Ishikawa (cell line): ENCODE results near the gene ERGIC1.

Source experiments
- CEBPB ChIP-seq: IDR thresholded peaks from 2 replicates; pipeline ENCODE4 v1.6.1; 2012
- CREB1 ChIP-seq: IDR thresholded peaks from 2 replicates; pipeline ENCODE4 v1.6.1; 2012; ENCODE audit warnings: low read depth
- EGR1 ChIP-seq: IDR thresholded peaks from 2 replicates; pipeline ENCODE4 v1.6.1; 2012
- EP300 ChIP-seq: IDR thresholded peaks from 2 replicates; pipeline ENCODE4 v1.6.1; 2012; ENCODE audit warnings: borderline replicate concordance
- FOXM1 ChIP-seq: IDR thresholded peaks from 2 replicates; pipeline ENCODE4 v1.6.1; 2012; ENCODE audit warnings: low read depth, borderline replicate concordance
- MAX ChIP-seq: IDR thresholded peaks from 2 replicates; pipeline ENCODE4 v1.6.1; 2012
- NFIC ChIP-seq: IDR thresholded peaks from 2 replicates; pipeline ENCODE4 v1.6.1; 2012
- RAD21 ChIP-seq: IDR thresholded peaks from 2 replicates; pipeline ENCODE4 v1.6.1; 2012; ENCODE audit warnings: low read depth
- TAF1 ChIP-seq: IDR thresholded peaks from 2 replicates; pipeline ENCODE4 v1.6.1; 2012; ENCODE audit warnings: low read depth, mild to moderate bottlenecking
- TCF12 ChIP-seq: IDR thresholded peaks from 2 replicates; pipeline ENCODE4 v1.6.1; 2012; ENCODE audit warnings: low read depth
- TEAD4 ChIP-seq: IDR thresholded peaks from 2 replicates; pipeline ENCODE4 v1.6.1; 2012
- USF1 ChIP-seq: IDR thresholded peaks from 2 replicates; pipeline ENCODE4 v1.6.1; 2012
- YY1 ChIP-seq: IDR thresholded peaks from 2 replicates; pipeline ENCODE4 v1.6.1; 2012; ENCODE audit warnings: low read depth
- ZBTB7A ChIP-seq: IDR thresholded peaks from 2 replicates; pipeline ENCODE4 v1.6.1; 2012; ENCODE audit warnings: low read depth
- TF ChIP-seq, protein P1 (sequence below): IDR thresholded peaks from 2 replicates; pipeline ENCODE4 v1.6.1; 2012; ENCODE audit warnings: low read depth, mild to moderate bottlenecking

The ERGIC1 gene

DNA sequence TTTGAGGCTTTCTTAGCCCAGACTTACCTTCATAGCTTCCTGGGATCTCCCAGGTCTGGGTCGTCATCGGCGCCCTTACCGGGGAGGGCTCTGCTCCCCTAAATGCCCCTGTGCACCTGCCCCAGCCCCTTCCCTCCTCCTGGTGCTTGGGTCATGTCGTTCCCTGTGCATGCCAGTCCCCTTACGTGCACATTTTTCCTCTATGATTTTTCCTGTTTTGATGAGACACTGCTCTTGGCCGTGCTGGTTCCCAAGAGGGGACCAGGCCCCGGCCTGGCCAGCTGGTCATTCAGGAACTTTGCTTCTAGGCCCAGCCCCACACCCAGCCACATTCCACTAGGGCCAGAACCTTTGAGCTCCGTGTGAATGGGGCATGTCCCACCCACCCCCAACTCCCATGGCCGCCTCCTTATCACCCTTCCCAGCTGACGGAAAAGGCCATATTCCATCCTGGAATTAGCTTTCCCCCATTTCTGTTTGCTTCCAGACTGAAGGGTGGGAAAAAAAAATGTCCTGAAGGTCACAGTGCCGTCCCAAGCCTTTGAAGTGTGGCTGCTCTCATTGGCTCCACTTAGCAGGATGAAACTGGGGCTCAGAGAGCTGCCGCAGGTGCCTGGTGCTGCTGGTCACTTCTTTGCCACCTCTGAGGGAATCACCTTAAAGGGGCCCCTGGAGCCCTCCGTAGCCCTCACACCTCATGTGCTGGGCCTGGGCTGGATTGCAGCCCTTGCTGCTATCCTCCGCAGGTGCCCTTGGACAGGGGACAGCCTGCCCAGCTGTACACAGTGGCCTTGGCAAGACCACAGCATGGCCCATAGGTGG, 25.1 kb downstream of the ERGIC1 start:
- TF ChIP-seq CEBPB (no peak), FOXM1 (no peak), TCF12 (no peak), TEAD4 (no peak), CREB1 (no peak), RAD21 (no peak), EP300 (no peak), YY1 (no peak)
- TF ChIP-seq, protein P1, sequence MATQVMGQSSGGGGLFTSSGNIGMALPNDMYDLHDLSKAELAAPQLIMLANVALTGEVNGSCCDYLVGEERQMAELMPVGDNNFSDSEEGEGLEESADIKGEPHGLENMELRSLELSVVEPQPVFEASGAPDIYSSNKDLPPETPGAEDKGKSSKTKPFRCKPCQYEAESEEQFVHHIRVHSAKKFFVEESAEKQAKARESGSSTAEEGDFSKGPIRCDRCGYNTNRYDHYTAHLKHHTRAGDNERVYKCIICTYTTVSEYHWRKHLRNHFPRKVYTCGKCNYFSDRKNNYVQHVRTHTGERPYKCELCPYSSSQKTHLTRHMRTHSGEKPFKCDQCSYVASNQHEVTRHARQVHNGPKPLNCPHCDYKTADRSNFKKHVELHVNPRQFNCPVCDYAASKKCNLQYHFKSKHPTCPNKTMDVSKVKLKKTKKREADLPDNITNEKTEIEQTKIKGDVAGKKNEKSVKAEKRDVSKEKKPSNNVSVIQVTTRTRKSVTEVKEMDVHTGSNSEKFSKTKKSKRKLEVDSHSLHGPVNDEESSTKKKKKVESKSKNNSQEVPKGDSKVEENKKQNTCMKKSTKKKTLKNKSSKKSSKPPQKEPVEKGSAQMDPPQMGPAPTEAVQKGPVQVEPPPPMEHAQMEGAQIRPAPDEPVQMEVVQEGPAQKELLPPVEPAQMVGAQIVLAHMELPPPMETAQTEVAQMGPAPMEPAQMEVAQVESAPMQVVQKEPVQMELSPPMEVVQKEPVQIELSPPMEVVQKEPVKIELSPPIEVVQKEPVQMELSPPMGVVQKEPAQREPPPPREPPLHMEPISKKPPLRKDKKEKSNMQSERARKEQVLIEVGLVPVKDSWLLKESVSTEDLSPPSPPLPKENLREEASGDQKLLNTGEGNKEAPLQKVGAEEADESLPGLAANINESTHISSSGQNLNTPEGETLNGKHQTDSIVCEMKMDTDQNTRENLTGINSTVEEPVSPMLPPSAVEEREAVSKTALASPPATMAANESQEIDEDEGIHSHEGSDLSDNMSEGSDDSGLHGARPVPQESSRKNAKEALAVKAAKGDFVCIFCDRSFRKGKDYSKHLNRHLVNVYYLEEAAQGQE, result no peak

DNA sequence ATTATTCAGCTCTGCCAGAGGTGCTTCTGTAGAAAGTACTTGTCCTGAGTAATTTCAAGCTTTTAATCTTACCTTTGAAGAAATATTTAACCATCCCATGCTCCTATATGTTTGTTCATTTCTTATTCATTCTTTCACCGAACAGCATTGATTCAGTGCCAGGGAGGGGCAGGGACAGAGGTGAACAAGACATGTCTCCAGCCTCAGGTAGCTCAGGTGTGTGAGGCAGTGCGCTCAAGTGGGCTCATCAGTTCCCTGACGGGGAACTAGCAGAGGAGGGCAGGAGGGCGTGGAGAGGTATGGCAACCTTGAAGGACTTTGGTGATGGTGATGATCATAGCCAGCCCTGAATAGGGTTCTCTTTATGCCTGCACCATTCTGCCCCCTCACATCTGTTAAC, 25.9 kb downstream of the ERGIC1 start:
- TF ChIP-seq RAD21 (no peak), YY1 (no peak), CREB1 (no peak), MAX (no peak), USF1 (no peak), FOXM1 (no peak), ZBTB7A (no peak), TAF1 (no peak), EP300 (no peak), CEBPB (no peak), TCF12 (no peak), TEAD4 (no peak), EGR1 (no peak)
- TF ChIP-seq, protein P1, result no peak

DNA sequence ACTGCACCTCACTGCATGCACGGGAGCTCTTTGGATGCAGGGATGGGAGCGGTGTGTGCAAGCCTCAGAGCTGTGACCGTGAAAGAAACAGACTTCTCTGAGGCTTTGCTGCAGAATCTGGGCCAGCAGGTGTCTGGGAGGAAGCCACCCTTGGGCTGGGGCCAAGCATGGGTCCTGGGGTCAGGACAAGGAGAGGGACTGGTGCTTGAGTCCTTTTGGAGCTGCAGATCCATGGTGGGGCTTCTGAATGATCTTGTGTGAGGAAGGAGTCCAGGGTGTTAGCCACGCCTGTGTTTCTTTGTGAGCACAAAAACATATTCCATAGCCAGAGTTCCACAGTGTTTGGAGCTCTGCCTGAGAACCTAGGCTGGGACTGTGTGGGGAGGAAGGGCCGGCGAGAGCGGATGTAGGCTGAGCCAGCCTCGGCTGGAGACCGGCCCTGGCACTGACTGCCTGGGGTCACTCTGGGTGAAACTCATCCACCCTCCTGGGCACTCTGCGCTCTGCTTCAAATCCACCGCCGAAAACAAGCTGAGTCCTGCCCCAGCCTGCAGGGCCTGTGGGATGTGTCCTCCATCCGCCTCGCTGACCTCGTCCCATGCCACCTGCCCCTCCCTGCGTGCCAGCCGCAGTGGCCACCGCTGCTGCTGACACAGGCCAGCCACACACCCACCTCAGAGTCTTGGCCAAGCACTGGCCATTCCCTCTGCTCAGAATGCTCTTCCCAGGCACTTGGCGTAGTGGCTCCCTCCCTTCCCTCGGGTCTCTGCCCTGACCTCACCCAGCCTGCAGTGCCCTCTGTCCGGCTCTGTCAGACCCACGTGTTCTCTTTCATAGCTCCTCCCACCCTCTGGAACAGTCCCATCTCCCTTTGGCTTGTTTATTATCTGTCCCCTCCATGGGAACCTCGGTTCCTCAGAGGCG, 26.7 kb downstream of the ERGIC1 start:
- TF ChIP-seq RAD21 (no peak), CEBPB (no peak), EGR1 (no peak), TAF1 (no peak), CREB1 (no peak), YY1 (no peak), ZBTB7A (no peak), NFIC (no peak), TCF12 (no peak), FOXM1 (no peak), USF1 (no peak)
- TF ChIP-seq, protein P1, result no peak

GRCh38 chr5:172861461-172861860, 27.4 kb downstream of the ERGIC1 start:
- TF ChIP-seq ZBTB7A (no peak), CEBPB (no peak), EP300 (no peak)
